HAP-1 (cell line): ENCODE measurements around the gene MMAB.

Experiments
- DNase-seq, 2 experiments: peaks; one replicate each; pipeline ENCODE4 v3.0.0-alpha.2; 2016 to 2020; ENCODE audit warnings: low spot score in 2 of 2
- H3K27me3 ChIP-seq: fragments of 250-450 bp; sonication (Bioruptor Pico); 2 replicates; pipeline ENCODE4 v1.5.1; 2020; ENCODE audit warnings: low read depth, mild to moderate bottlenecking, moderate library complexity
- H3K36me3 ChIP-seq: fragments of 250-450 bp; sonication (Bioruptor Pico); replicated peaks from 2 replicates; pipeline ENCODE4 v1.5.1; 2020; ENCODE audit warnings: mild to moderate bottlenecking
- H3K4me1 ChIP-seq: fragments of 250-450 bp; sonication (Bioruptor Pico); 2 replicates; pipeline ENCODE4 v1.5.1; 2020; ENCODE audit warnings: mild to moderate bottlenecking
- H3K4me3 ChIP-seq: fragments of 250-450 bp; sonication (Bioruptor Pico); 2 replicates; pipeline ENCODE4 v1.5.1; 2020; ENCODE audit warnings: mild to moderate bottlenecking, moderate library complexity
- H3K9me3 ChIP-seq: fragments of 250-450 bp; sonication (Bioruptor Pico); 2 replicates; pipeline ENCODE4 v1.5.1; 2020; ENCODE audit warnings: mild to moderate bottlenecking, moderate library complexity
- in situ Hi-C: fragments of 300-500 bp; cut with MboI; formaldehyde crosslinking; loops from 3 replicates; pipeline ENCODE4 v1.14.3; 2020; ENCODE audit warnings: low sequenced_read_pairs, inconsistent platforms, mixed read lengths

MMAB gene

GRCh38 chr12:109573029-109573913, at the start of gene MMAB, which contains the start of gene MVK:
Gene MMAB (minus strand): TSS chr12:109573504. CDS start chr12:109573480, 24 bp downstream.
Gene MVK (plus strand): TSS chr12:109573794. CDS start chr12:109574823, 1,029 bp downstream.
- Histone ChIP-seq H3K4me3 (peak within 1 kb of the TSS; percentile 71), H3K9me3 (no peaks in the 10 kb centered on the region), H3K27me3 (no peaks in the 10 kb centered on the region), H3K4me1 (peaks cover 14% of the 10 kb centered on the region), H3K36me3 (peaks cover 44% of the 10 kb centered on the region)
- in situ Hi-C loops = no loop called here
- DNase-seq = peak; percentile 98 to 99

- Histone ChIP-seq H3K4me3 (no peak overlapping the region), H3K27me3 (peaks cover 25% of the 10 kb centered on the region), H3K36me3 (no peaks in the 10 kb centered on the region), H3K9me3 (no peaks in the 10 kb centered on the region), H3K4me1 (no peaks in the 10 kb centered on the region)
- in situ Hi-C loops = no loop called here
- no peak for DNase-seq
These were observed 48.6 kb upstream of the MMAB start for GRCh38 chr12:109621901-109622364.

GRCh38 chr12:109621211-109621694, 47.9 kb upstream of the MMAB start:
- H3K4me3 ChIP-seq = no peak overlapping the region
- no peaks in the 10 kb centered on the region for H3K36me3 ChIP-seq
- peaks cover 31% of the 10 kb centered on the region for H3K27me3 ChIP-seq
- H3K4me1 ChIP-seq = no peaks in the 10 kb centered on the region
- in situ Hi-C loops = no loop called here
- no peaks in the 10 kb centered on the region for H3K9me3 ChIP-seq
- DNase-seq = no peak

- H3K4me1 ChIP-seq = no peaks in the 10 kb centered on the region
- no peak for DNase-seq
- no peaks in the 10 kb centered on the region for H3K9me3 ChIP-seq
- no peak overlapping the region for H3K4me3 ChIP-seq
- in situ Hi-C loops = no loop called here
- no peaks in the 10 kb centered on the region for H3K36me3 ChIP-seq
- H3K27me3 ChIP-seq = peaks cover 50% of the 10 kb centered on the region
These were observed 45.8 kb upstream of the MMAB start for GRCh38 chr12:109619002-109619604.

- Histone ChIP-seq H3K4me1 (no peaks in the 10 kb centered on the region), H3K4me3 (no peak overlapping the region), H3K36me3 (no peaks in the 10 kb centered on the region), H3K27me3 (peaks cover 59% of the 10 kb centered on the region), H3K9me3 (no peaks in the 10 kb centered on the region)
- in situ Hi-C loops = no loop called here
- DNase-seq = no peak
These were observed 44.8 kb upstream of the MMAB start for GRCh38 chr12:109618082-109618481.

GRCh38 chr12:109617491-109617890, 44.2 kb upstream of the MMAB start:
- in situ Hi-C loops = no loop called here
- no peak for DNase-seq
- peaks cover 62% of the 10 kb centered on the region for H3K27me3 ChIP-seq
- no peaks in the 10 kb centered on the region for H3K36me3 ChIP-seq
- no peaks in the 10 kb centered on the region for H3K4me1 ChIP-seq
- H3K9me3 ChIP-seq = no peaks in the 10 kb centered on the region
- H3K4me3 ChIP-seq = no peak overlapping the region

- Histone ChIP-seq H3K27me3 (peaks cover 46% of the 10 kb centered on the region), H3K36me3 (no peaks in the 10 kb centered on the region), H3K9me3 (no peaks in the 10 kb centered on the region), H3K4me3 (no peak overlapping the region), H3K4me1 (no peaks in the 10 kb centered on the region)
- DNase-seq = no peak
- in situ Hi-C loops = no loop called here
These were observed 42.4 kb upstream of the MMAB start for GRCh38 chr12:109615556-109616229.

GRCh38 chr12:109613649-109614455, 40.5 kb upstream of the MMAB start:
- peaks cover 48% of the 10 kb centered on the region for H3K27me3 ChIP-seq
- no peaks in the 10 kb centered on the region for H3K9me3 ChIP-seq
- in situ Hi-C loops = no loop called here
- no peak overlapping the region for H3K4me3 ChIP-seq
- no peak for DNase-seq
- no peaks in the 10 kb centered on the region for H3K4me1 ChIP-seq
- H3K36me3 ChIP-seq = no peaks in the 10 kb centered on the region

GRCh38 chr12:109612975-109613502, 39.7 kb upstream of the MMAB start:
- peaks cover 48% of the 10 kb centered on the region for H3K27me3 ChIP-seq
- DNase-seq = no peak
- in situ Hi-C loops = no loop called here
- H3K9me3 ChIP-seq = no peaks in the 10 kb centered on the region
- no peaks in the 10 kb centered on the region for H3K4me1 ChIP-seq
- H3K36me3 ChIP-seq = no peaks in the 10 kb centered on the region
- no peak overlapping the region for H3K4me3 ChIP-seq

- in situ Hi-C loops = no loop called here
- H3K27me3 ChIP-seq = peaks cover 40% of the 10 kb centered on the region
- H3K4me3 ChIP-seq = no peak overlapping the region
- no peaks in the 10 kb centered on the region for H3K9me3 ChIP-seq
- no peaks in the 10 kb centered on the region for H3K36me3 ChIP-seq
- no peak for DNase-seq
- H3K4me1 ChIP-seq = no peaks in the 10 kb centered on the region
These were observed 38.7 kb upstream of the MMAB start for GRCh38 chr12:109612003-109612402.

GRCh38 chr12:109611223-109611622, 37.9 kb upstream of the MMAB start:
- Histone ChIP-seq H3K36me3 (no peaks in the 10 kb centered on the region), H3K4me1 (peaks cover 6% of the 10 kb centered on the region; the same call in 1 of the 2 replicates), H3K27me3 (peaks cover 33% of the 10 kb centered on the region), H3K4me3 (no peak overlapping the region), H3K9me3 (no peaks in the 10 kb centered on the region)
- in situ Hi-C loops = no loop called here
- DNase-seq = no peak

- DNase-seq = no peak
- Histone ChIP-seq H3K36me3 (no peaks in the 10 kb centered on the region), H3K9me3 (no peaks in the 10 kb centered on the region), H3K27me3 (peaks cover 26% of the 10 kb centered on the region), H3K4me3 (no peak overlapping the region), H3K4me1 (peaks cover 6% of the 10 kb centered on the region; the same call in 1 of the 2 replicates)
- in situ Hi-C loops = no loop called here
These were observed 37.2 kb upstream of the MMAB start for GRCh38 chr12:109610523-109610922.

- in situ Hi-C loops = no loop called here
- no peak for DNase-seq
- no peaks in the 10 kb centered on the region for H3K9me3 ChIP-seq
These were observed 36.0 kb upstream of the MMAB start for GRCh38 chr12:109609342-109609741.

More at GRCh38 chr12:109609342-109609741, 36.0 kb upstream of the MMAB start:
- Histone ChIP-seq H3K4me1 (peaks cover 6% of the 10 kb centered on the region; the same call in 1 of the 2 replicates), H3K4me3 (no peak overlapping the region), H3K27me3 (peaks cover 16% of the 10 kb centered on the region), H3K36me3 (no peaks in the 10 kb centered on the region)
